GM19328 (cell line): ENCODE measurements around the gene ASCC3.
"Not testable (repeated sequence)": the region's sequence is repeated elsewhere in the genome, so short reads cannot be mapped to it uniquely, and the experiment has no call there.

ENCODE experiments used
- ATAC-seq: cut with Tn5 transposase; IDR thresholded peaks from one replicate; pipeline ENCODE4 v1.9.1; 2021; ENCODE audit warnings: mild to moderate bottlenecking, moderate library complexity; ENCODE audit not compliant: unreplicated experiment

ASCC3 gene

GRCh38 chr6:100886076-100886475 lies 4.9 kb upstream of the ASCC3 start:
- ATAC-seq: no peak

GRCh38 chr6:100883347-100883746 lies 2.2 kb upstream of the ASCC3 start:
- ATAC-seq: no peak

GRCh38 chr6:100881707-100882040 lies 545 bp upstream of the ASCC3 start:
- ATAC-seq: no peak

- no peak for ATAC-seq
Observed at GRCh38 chr6:100880149-100880852, 828 bp downstream of the ASCC3 start.

- no peak for ATAC-seq
Observed at GRCh38 chr6:100879317-100879716, 1.8 kb downstream of the ASCC3 start.

- ATAC-seq: no peak
Observed at GRCh38 chr6:100877851-100878250, 3.3 kb downstream of the ASCC3 start.

GRCh38 chr6:100876251-100876650 lies 4.9 kb downstream of the ASCC3 start:
- no peak for ATAC-seq

- no peak for ATAC-seq
Observed at GRCh38 chr6:100865525-100865924, 15.6 kb downstream of the ASCC3 start.

GRCh38 chr6:100862063-100862462 lies 19.1 kb downstream of the ASCC3 start:
- no peak for ATAC-seq

- ATAC-seq: no peak
Observed at GRCh38 chr6:100856146-100856545, 25.0 kb downstream of the ASCC3 start.

GRCh38 chr6:100851819-100852218 lies 29.3 kb downstream of the ASCC3 start:
- ATAC-seq: no peak

- no peak for ATAC-seq
Observed at GRCh38 chr6:100850174-100850573, 31.0 kb downstream of the ASCC3 start.

GRCh38 chr6:100846276-100846675 lies 34.9 kb downstream of the ASCC3 start:
- no peak for ATAC-seq

GRCh38 chr6:100845676-100846075 lies 35.5 kb downstream of the ASCC3 start:
- no peak for ATAC-seq

- no peak for ATAC-seq
Observed at GRCh38 chr6:100839419-100839818, 41.7 kb downstream of the ASCC3 start.

- ATAC-seq: no peak
Observed at GRCh38 chr6:100838011-100838410, 43.1 kb downstream of the ASCC3 start.

GRCh38 chr6:100833972-100834574 lies 47.1 kb downstream of the ASCC3 start:
- ATAC-seq: no peak

GRCh38 chr6:100829077-100829595 lies 52.0 kb downstream of the ASCC3 start:
- ATAC-seq: not testable (repeated sequence)

- no peak for ATAC-seq
Observed at GRCh38 chr6:100823041-100823440, 58.1 kb downstream of the ASCC3 start.

- ATAC-seq: no peak
Observed at GRCh38 chr6:100818066-100818465, 63.1 kb downstream of the ASCC3 start.

- ATAC-seq: no peak
Observed at GRCh38 chr6:100810015-100810414, 71.1 kb downstream of the ASCC3 start.

- ATAC-seq: no peak
Observed at GRCh38 chr6:100809346-100809745, 71.8 kb downstream of the ASCC3 start.
